SK-N-SH treated with all-trans-retinoic acid at 6 μM for 48 hours (cell line): ENCODE measurements around the gene JPH3.

Experiments used
- ATAC-seq: fragments of 200-7000 bp; cut with Tn5 transposase; 3 replicates; pipeline ENCODE4 v1.9.1; 2020; ENCODE audit warnings: mild to moderate bottlenecking, moderate library complexity
- ARNTL ChIP-seq: fragments of 450-650 bp; formaldehyde crosslinking; IDR thresholded peaks from 2 replicates; pipeline ENCODE4 v1.5.0; 2020; ENCODE audit warnings: low read depth, mild to moderate bottlenecking, moderate library complexity, borderline replicate concordance
- BACH2 ChIP-seq: fragments of 250-450 bp; sonication (Bioruptor Pico); IDR thresholded peaks from 2 replicates; pipeline ENCODE4 v1.9.0; 2021; ENCODE audit warnings: mild to moderate bottlenecking, borderline replicate concordance
- CREB5 ChIP-seq: fragments of 250-450 bp; sonication (Bioruptor Pico); IDR thresholded peaks from 2 replicates; pipeline ENCODE4 v1.5.1; 2020; ENCODE audit warnings: low read depth, mild to moderate bottlenecking, moderate library complexity
- CSDC2 ChIP-seq: fragments of 250-450 bp; sonication (Bioruptor Pico); IDR thresholded peaks from 2 replicates; pipeline ENCODE4 v1.5.0; 2020; ENCODE audit warnings: mild to moderate bottlenecking, moderate library complexity
- CSRNP3 ChIP-seq: fragments of 250-450 bp; sonication (Bioruptor Pico); IDR thresholded peaks from 2 replicates; pipeline ENCODE4 v1.5.1; 2021; ENCODE audit warnings: mild to moderate bottlenecking, moderate library complexity
- ESRRG ChIP-seq: fragments of 250-450 bp; sonication (Bioruptor Pico); IDR thresholded peaks from 2 replicates; pipeline ENCODE4 v1.6.1; 2021; ENCODE audit warnings: mild to moderate bottlenecking
- GLIS3 ChIP-seq: fragments of 250-450 bp; sonication (Bioruptor Pico); IDR thresholded peaks from 2 replicates; pipeline ENCODE4 v1.5.0; 2020; ENCODE audit warnings: mild to moderate bottlenecking, moderate library complexity
- OSR1 ChIP-seq: fragments of 250-450 bp; sonication (Bioruptor Pico); IDR thresholded peaks from 2 replicates; pipeline ENCODE4 v1.8.0; 2022; ENCODE audit warnings: moderate library complexity, mild to moderate bottlenecking, inconsistent platforms
- PPARA ChIP-seq: fragments of 250-450 bp; sonication (Bioruptor Pico); IDR thresholded peaks from 2 replicates; pipeline ENCODE4 v1.5.0; 2020; ENCODE audit warnings: mild to moderate bottlenecking, borderline replicate concordance
- RARB ChIP-seq: fragments of 250-450 bp; sonication (Bioruptor Pico); IDR thresholded peaks from 2 replicates; pipeline ENCODE4 v1.8.0; 2021; ENCODE audit warnings: mild to moderate bottlenecking, moderate library complexity
- SNAI2 ChIP-seq: fragments of 250-450 bp; sonication (Bioruptor Pico); IDR thresholded peaks from 2 replicates; pipeline ENCODE4 v1.5.0; 2020; ENCODE audit warnings: mild to moderate bottlenecking, moderate library complexity
- TCF4 ChIP-seq: fragments of 250-450 bp; sonication (Bioruptor Pico); IDR thresholded peaks from 2 replicates; pipeline ENCODE4 v1.8.0; 2021; ENCODE audit warnings: mild to moderate bottlenecking, moderate library complexity, borderline replicate concordance
- TOX ChIP-seq: fragments of 250-450 bp; sonication (Bioruptor Pico); IDR thresholded peaks from 2 replicates; pipeline ENCODE4 v1.8.0; 2021; ENCODE audit warnings: mild to moderate bottlenecking, moderate library complexity, borderline replicate concordance
- TSHZ2 ChIP-seq: fragments of 250-450 bp; sonication (Bioruptor Pico); IDR thresholded peaks from 2 replicates; pipeline ENCODE4 v1.5.0; 2020; ENCODE audit warnings: mild to moderate bottlenecking, moderate library complexity
- ZFP3 ChIP-seq: fragments of 250-450 bp; sonication (Bioruptor Pico); IDR thresholded peaks from 2 replicates; pipeline ENCODE4 v1.5.0; 2020; ENCODE audit warnings: mild to moderate bottlenecking, moderate library complexity
- ZFP30 ChIP-seq: fragments of 450-650 bp; formaldehyde crosslinking; IDR thresholded peaks from 2 replicates; pipeline ENCODE4 v1.5.0; 2022; ENCODE audit warnings: mild to moderate bottlenecking, moderate library complexity
- ZNF70 ChIP-seq: fragments of 450-650 bp; formaldehyde crosslinking; IDR thresholded peaks from 2 replicates; pipeline ENCODE4 v1.5.0; 2020; ENCODE audit warnings: mild to moderate bottlenecking, moderate library complexity
- ZNF8 ChIP-seq: fragments of 450-650 bp; formaldehyde crosslinking; IDR thresholded peaks from 2 replicates; pipeline ENCODE4 v1.5.0; 2020; ENCODE audit warnings: mild to moderate bottlenecking, moderate library complexity
- TF ChIP-seq, protein P1 (sequence below): fragments of 250-450 bp; sonication (Bioruptor Pico); IDR thresholded peaks from 2 replicates; pipeline ENCODE4 v1.8.0; 2021; ENCODE audit warnings: low read depth, mild to moderate bottlenecking, moderate library complexity, borderline replicate concordance
- TF ChIP-seq, protein P2 (sequence below): fragments of 250-450 bp; sonication (Bioruptor Pico); IDR thresholded peaks from 2 replicates; pipeline ENCODE4 v1.8.0; 2020; ENCODE audit warnings: mild to moderate bottlenecking, moderate library complexity, borderline replicate concordance

JPH3 gene

GRCh38 chr16:87741700-87742415 is 139.6 kb downstream of the JPH3 start:
- TF ChIP-seq OSR1 (CRISPR knock-in tag) = no peak
- no peak for ATAC-seq

DNA sequence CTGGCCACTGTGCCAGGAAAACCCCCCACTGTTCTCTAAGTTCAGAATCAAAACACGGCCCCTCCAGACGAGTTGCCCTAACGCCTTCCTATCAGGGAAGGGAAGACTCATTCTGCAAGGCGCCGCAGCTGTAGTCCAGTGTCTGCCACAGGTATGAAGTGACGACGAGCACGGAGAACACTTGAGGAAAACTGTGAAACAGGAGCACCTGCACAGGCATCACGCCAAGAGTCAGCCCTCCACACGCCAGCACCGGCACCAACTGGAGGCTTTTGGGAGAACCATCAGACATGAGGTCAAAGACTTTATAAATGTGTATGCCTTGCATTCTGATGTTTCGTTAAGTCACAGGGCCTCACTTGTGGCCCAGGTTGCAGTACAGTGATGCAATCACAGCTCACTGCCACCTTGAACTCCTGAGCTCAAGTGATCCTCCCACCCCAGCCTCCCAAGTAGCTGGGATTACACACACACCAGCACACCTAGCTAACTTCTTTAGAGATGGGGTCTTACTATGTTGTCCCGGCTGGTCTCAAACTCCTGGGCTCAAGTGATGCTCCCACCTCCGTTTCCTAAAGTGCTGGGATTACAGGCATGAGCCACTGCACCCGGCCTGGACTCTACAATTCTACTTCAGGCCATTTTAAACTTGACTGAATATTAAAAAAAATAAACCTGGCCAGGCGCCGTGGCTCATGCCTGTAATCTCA is 140.6 kb downstream of the JPH3 start:
- no peak for ATAC-seq
- TF ChIP-seq RARB (CRISPR knock-in tag) = no peak
- TF ChIP-seq ZNF8 (CRISPR knock-in tag) = no peak
- TF ChIP-seq TOX (CRISPR knock-in tag) = no peak
- TF ChIP-seq, protein P1, sequence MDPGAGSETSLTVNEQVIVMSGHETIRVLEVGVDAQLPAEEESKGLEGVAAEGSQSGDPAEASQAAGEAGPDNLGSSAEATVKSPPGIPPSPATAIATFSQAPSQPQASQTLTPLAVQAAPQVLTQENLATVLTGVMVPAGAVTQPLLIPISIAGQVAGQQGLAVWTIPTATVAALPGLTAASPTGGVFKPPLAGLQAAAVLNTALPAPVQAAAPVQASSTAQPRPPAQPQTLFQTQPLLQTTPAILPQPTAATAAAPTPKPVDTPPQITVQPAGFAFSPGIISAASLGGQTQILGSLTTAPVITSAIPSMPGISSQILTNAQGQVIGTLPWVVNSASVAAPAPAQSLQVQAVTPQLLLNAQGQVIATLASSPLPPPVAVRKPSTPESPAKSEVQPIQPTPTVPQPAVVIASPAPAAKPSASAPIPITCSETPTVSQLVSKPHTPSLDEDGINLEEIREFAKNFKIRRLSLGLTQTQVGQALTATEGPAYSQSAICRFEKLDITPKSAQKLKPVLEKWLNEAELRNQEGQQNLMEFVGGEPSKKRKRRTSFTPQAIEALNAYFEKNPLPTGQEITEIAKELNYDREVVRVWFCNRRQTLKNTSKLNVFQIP (CRISPR knock-in tag) = no peak
- TF ChIP-seq PPARA (CRISPR knock-in tag) = no peak
- TF ChIP-seq CSDC2 (CRISPR knock-in tag) = no peak
- no peak for TF ChIP-seq CSRNP3 (CRISPR knock-in tag)
- TF ChIP-seq, protein P2, sequence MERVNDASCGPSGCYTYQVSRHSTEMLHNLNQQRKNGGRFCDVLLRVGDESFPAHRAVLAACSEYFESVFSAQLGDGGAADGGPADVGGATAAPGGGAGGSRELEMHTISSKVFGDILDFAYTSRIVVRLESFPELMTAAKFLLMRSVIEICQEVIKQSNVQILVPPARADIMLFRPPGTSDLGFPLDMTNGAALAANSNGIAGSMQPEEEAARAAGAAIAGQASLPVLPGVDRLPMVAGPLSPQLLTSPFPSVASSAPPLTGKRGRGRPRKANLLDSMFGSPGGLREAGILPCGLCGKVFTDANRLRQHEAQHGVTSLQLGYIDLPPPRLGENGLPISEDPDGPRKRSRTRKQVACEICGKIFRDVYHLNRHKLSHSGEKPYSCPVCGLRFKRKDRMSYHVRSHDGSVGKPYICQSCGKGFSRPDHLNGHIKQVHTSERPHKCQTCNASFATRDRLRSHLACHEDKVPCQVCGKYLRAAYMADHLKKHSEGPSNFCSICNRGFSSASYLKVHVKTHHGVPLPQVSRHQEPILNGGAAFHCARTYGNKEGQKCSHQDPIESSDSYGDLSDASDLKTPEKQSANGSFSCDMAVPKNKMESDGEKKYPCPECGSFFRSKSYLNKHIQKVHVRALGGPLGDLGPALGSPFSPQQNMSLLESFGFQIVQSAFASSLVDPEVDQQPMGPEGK = no peak
- TF ChIP-seq SNAI2 (CRISPR knock-in tag) = no peak
- no peak for TF ChIP-seq BACH2 (CRISPR knock-in tag)
- TF ChIP-seq ZFP30 (CRISPR knock-in tag) = no peak
- no peak for TF ChIP-seq OSR1 (CRISPR knock-in tag)
- TF ChIP-seq TSHZ2 (CRISPR knock-in tag) = no peak
- no peak for TF ChIP-seq ARNTL
- TF ChIP-seq ZNF70 = no peak
- no peak for TF ChIP-seq ZFP3 (CRISPR knock-in tag)
- TF ChIP-seq TCF4 (CRISPR knock-in tag) = no peak

- no peak; the same call in 2 of the 3 replicates for ATAC-seq
- TF ChIP-seq SNAI2 (CRISPR knock-in tag) (no peak), ESRRG (CRISPR knock-in tag) (no peak), ARNTL (no peak), OSR1 (CRISPR knock-in tag) (no peak), ZNF70 (no peak), CSRNP3 (CRISPR knock-in tag) (no peak), CSDC2 (CRISPR knock-in tag) (no peak), TOX (CRISPR knock-in tag) (no peak), CREB5 (CRISPR knock-in tag) (no peak), GLIS3 (CRISPR knock-in tag) (no peak), ZFP30 (CRISPR knock-in tag) (no peak)
- TF ChIP-seq, protein P2 = no peak
- TF ChIP-seq, protein P1 (CRISPR knock-in tag) = no peak
Observed at GRCh38 chr16:87744750-87745514, 142.6 kb downstream of the JPH3 start.
